HG02610 (cell line): Measurements from ENCODE around the gene TEX261.

Experiments used
- ATAC-seq: cut with Tn5 transposase; IDR thresholded peaks from one replicate; pipeline ENCODE4 v1.9.1; 2021; ENCODE audit warnings: mild to moderate bottlenecking, moderate library complexity; ENCODE audit not compliant: unreplicated experiment

TEX261 gene

DNA sequence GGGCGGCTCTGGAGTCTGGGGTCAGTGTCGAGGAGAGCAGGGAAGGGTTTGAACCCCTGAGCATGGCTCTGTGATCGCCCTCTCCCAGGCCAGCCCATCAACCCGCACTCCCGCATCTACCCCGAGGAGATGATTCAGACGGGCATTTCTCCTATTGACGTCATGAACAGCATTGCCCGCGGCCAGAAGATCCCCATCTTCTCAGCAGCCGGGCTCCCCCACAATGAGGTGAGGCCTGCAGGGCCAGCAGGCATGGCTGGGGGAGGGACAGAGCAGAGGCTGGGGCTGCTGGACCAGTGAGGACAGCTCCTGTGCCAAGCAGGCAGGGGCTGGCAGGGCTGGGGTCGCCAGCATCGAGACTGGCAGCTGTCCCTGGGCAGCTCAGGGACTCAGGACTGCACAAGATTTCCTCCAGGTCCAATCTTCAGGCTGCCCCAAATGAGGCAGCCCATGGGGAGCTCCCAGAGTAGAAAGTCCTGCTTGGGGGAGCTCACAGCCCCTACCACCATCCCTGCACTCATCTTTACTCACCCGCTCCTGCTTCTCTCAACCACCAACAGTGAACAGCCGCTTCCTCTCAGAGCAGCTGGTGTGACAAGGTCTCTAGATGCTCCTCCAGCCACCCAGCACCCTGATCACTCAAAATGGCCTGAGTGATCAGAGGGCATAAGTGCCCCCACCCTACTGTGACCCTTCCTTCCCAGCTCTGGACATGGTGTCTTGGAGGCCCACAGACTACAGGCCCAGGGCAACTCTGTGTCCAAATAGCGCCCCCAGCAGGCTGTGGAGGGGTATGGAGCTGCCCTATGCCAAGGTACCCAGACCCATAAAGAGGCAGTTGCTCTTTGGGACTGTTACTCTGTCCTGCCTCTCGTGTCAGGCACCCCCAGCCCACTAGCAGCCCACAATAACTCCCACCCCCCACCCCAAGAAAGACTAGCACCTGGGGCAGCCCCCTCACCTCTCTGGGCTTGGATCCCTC is 34.5 kb downstream of the TEX261 start:
- ATAC-seq, result no peak

DNA sequence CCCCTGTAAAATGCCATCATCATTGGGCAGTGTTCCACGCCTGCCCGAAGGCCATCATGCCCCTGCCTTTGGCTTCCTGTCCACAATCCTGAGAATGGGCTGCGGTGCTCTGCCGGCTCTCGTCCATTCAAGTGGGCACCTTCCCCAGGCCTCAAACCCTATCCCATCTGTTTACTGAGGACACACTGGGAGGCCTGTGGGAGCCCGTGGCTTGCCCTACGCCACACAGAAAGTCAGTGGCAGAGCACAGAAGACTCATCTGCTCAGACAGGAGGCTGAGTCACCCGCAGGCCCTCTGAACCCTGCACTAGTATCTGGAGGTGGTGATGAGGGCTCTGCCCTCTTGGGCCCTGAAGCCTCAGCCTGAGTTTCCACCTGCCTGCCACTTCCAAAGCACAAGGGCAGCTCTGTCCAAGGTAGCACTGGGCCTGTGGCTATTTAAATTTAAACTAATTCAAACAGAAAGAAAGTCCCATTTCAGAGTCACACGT is 35.4 kb downstream of the TEX261 start:
- ATAC-seq, result no peak

DNA sequence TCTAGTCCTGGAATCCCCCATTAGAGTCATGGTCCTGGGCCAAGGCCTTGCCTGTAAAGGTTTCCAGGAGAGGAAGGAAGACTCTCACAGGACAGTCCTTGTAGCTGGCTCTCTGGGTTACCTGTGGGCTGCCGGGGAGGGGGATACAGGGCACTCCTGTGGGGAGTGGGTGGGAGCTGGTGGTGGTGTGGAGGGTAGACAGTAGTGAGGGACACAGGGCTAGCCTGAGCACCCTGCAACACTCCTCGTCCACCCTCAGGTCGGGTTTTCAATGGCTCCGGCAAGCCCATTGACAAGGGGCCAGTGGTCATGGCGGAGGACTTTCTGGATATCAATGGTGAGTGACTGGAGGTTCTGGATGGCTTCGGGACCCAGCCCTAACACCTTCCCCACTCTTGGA is 35.9 kb downstream of the TEX261 start:
- ATAC-seq, result no peak

DNA sequence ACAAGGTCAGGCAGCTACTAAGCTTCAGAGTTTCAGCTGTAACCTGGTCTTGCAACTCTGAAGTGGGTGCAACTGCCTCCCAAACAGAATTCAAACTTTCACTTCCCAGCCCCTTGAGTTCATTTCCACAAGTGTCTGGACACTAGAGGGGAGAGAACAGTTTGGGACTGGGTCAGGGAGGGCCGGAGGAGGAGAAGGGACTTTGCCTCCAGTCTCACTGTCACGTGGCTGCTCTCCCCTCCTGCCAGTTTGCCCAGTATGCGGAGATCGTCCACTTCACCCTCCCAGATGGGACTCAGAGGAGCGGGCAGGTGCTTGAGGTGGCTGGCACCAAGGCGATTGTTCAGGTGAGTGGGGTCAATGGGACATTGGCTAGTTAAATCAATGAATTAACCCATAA is 36.9 kb downstream of the TEX261 start:
- no peak for ATAC-seq

DNA sequence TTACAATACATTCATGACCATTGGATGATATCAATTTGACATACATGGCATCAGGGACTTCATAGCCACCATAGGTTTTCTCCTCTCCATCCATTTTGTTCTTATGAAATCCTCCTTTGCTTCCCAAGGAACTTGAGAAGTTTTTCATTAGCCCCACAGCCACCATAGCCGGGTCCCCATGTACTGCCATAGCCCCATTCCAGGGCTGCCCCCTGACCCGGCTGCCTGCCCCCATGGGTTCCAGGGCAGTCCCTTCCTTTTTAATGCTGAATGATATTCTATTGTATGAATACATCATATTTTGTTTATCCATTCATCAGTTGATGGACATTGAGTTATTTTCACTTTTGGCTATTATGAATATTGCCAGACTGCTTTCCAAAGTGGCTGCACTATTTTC is 38.5 kb downstream of the TEX261 start:
- ATAC-seq, result no peak

DNA sequence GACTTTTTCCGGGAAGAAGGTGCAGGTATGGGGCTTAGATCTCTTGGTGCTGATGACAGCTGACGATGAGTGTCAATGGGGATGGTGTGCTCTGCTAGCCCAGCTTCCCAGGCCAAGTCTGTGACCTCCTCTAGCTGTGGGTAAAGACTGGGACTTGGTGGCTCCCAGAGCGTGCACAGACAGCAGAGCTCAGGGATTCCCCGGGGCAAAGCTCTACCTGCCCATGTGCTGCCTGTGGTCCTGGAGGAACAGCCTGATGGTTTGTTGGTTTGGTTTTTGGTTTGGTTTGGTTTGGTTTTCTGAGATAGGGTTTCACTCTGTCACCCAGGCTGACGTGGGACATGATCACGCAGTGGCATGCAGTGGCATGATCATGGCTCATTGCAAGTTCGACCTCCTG is 39.8 kb downstream of the TEX261 start:
- ATAC-seq, result no peak

DNA sequence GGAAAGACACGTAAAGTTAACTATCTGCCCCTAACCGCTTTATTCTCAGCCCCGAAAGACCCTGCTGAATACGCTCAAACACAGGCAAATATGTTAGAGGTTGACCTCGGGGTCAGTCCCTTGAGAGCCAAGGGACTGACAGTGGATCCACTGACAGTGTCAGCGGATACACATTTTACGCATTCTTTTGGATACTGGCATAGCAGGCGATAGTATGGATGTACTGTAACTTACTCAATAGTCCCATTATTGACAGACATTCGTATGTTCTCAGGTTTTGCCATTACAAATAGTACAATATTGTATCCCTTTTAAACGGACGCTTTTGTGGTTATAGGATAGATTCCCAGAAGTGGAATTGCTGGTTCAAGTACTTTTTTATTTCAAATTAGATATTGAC is 45.6 kb downstream of the TEX261 start:
- no peak for ATAC-seq

DNA sequence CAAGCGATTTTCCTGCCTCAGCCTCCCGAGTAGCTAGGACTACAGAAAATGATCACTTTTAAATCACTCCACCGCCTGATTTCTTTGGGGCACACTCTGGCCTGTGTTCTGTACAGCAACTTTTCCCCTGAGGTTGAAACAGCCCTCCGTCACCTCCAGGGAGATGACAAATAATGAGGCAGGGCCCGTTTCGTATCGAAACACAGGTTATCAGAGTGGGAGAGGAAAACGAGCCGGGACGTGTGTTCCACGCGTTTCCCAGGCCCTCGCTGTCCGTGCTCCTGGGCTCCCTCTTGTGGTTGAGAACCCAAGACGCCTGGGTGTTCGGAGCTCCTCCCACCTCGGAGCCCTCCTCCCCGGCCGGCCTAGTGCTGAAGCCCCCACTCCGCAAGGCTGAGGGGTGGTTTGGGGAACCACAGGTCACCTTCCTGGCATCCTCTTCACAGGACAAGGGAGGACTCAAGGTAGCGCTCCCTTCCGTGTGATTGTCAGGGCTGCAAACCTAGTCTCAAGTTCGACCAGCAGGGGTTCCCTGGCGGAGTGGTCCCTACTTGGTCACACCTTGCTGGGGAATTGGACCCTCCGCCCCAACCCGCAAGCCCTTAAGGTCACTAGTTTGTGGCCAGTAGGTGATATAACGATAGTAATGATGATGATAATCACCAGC is 46.2 kb downstream of the TEX261 start:
- no peak for ATAC-seq

DNA sequence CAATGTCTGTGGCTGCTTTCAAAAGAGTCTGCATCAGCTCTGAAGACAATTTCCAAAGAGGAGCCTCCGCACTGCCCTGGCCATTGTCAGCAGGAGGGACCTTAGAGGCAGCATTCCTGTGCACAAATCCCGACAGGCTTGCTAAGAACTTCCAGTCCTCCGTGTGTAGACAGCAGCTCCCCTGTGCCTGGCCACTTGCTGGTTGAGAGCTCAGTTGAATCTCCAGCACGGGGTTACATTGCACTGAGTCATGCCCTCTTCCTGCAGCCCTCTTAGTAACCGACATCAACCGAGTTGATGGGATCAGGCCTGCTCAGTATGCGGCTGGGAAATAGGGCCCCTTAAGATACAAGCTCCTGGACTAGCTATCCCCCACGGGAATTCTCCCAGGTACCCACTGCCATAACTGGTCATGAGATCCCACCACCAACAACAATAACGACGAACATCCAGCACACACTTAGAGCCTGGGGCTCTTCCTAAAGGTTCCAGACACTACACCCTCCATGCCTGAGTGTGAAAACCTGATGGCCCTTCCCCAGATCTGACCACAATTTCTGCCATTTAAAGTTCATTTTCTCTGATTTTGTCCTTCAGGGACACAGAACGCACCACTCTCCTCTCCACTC is 47.0 kb downstream of the TEX261 start:
- no peak for ATAC-seq

DNA sequence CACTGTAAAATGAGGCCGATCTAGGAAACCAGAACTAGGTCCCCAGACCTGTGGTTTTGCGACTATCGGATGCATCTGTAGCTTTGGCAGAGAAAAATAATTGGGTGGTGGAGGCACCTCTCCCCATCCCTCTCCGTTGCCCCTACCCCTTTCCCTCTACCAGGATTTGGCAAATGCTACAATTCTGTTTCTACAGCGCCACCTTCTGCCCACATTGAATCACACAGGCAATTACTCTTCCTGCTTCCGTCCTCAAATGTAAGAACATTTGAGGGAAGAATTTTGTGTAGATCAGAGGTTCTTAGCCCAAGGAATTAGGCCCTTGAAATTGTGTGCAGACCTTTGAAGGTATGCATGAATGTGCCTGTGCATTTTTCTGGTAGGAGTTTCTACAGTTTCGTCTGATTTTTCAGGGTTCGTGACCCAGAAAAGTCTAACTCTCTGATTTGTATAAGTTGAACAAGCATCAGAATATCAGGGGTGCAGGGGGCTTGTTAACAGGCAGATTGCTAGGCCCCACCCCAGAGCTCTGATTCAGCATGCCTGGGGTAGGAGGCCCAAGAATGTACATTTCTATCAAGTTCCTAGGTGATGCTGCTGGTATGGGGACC is 47.7 kb downstream of the TEX261 start:
- ATAC-seq, result no peak

DNA sequence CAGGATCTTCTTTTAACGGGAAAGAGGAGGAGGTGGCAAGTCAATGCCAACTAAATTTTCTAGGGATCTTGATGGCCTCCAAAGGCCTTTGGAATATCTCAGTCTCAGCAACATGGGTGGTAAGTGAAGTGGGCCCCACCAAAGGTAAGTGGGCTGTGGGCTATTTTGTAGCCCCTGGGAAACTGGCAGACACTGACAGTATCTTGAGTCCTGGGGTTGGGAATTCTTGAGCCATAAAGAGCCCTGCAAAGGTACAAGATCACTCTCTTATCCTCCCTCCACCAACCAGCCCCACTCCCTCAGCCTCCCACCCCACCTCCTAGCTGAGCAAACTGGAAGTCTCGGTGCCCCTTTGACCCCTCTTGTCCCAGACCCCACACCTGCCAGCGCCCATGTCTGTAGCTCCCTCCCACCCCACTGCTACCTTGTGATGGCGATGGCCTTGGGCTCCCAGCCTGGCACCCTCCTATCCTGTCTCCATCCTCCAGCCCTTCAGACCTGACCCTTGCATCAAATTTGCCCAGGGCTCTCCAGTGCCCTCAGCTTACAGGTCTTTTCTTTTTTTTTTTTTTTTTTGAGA is 50.5 kb downstream of the TEX261 start:
- no peak for ATAC-seq

DNA sequence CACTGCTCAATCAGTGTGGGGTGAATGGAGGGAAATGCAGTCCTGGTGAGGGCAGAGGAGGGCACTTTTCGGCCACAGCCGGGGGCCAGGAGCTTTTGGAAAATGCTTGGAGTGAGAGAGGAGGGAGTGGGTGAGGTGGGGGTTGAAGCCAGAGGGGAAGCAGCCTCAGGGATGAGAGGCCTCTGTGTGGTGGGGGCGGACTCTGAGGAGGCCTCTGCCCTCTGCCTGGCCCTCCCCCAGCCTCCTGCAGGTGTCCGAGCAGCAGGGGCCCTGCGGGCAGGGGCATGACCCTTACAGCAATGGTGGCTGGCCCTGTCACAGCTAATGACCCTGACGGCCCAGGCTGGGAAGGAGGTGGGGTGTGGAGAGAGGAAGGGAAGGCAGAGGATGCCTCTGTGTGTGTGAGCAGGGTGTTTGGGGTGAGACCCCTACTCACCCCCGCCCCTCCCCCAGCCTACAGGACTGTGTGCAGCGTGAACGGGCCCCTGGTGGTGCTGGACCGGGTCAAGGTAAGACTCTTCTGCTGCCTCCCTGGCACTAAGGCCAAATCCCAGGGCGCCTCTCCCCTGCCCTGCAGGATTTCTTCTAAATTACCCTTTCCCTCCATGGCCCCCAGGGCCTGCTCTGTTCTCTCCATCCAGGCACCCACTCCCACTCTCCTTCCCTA is 51.3 kb downstream of the TEX261 start:
- no peak for ATAC-seq

DNA sequence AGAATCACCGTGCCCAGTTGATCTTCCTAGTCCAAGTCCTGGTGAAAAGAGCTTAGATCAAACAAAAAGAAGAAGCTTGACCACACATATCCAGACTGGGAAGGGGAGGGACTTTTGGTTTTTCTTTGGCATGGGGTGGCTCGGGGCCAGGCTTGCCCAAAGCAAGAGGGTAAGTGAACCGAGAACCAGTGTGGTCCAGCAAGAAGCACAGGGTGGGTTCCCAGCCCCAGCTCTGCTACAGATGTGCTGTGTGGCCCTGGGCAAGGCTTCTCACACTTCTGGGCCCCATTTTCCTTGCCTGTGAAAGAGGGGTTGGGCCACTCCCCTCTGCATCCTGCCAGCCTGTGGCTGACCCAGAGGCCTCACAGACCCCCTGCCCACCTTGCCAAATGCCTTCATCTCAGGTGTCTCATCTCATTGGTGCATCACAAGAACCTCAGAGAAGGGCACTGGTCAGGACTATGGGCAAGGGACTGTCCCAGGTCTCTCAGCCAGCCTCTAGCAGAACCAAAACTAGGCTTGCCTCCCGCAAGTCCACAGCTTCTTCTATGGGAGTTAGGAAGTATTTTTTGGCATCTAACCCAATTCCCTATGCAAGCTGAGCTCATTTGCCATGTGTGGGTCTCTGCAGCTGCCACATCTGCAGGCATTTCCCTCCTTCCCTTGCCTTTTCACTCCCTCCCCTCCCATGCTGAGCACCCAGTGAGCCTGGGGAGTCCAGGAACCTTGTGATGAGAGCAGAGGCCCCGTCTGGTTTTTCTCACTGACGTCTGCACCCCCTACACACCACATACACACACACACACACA is 52.1 kb downstream of the TEX261 start:
- no peak for ATAC-seq

DNA sequence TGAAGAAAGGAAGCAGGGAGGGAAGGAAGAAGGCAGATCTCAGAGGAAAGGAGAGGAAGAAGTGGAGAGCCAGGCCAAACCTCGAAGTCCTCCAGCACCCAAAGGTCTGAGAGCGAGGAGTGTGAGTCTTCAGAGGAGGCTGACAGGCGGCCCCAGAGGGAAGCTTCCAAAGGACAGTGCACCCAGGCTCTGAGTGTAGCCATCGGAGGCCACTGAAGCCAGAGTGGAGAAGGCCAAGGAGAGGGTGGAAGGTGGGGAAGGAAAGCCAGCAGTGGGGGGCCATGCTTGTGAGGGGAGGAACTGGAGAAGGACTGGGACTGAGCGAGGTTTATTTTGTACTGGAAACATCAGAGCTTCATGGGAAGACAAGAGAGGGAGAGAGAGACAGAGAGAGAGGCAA is 53.0 kb downstream of the TEX261 start:
- ATAC-seq, result no peak

DNA sequence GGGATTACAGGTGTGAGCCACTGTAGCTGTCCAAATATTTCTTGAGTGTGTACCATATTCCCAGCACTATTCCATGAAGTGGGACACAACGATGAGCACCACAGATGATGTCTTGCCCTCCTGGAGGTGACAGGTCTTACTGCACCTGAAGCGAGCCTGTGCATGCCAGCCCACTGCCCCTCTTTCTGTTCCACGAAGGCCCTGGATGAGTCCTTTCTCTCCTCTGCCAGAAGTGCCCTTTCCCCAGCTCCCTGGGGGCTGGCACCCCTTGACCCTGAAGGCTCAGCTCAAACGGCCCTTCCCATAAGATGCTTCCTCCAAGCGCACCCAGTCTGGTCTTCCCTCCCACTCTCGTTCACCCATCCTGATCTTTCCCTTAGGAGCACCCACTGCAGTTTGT is 53.5 kb downstream of the TEX261 start:
- no peak for ATAC-seq

DNA sequence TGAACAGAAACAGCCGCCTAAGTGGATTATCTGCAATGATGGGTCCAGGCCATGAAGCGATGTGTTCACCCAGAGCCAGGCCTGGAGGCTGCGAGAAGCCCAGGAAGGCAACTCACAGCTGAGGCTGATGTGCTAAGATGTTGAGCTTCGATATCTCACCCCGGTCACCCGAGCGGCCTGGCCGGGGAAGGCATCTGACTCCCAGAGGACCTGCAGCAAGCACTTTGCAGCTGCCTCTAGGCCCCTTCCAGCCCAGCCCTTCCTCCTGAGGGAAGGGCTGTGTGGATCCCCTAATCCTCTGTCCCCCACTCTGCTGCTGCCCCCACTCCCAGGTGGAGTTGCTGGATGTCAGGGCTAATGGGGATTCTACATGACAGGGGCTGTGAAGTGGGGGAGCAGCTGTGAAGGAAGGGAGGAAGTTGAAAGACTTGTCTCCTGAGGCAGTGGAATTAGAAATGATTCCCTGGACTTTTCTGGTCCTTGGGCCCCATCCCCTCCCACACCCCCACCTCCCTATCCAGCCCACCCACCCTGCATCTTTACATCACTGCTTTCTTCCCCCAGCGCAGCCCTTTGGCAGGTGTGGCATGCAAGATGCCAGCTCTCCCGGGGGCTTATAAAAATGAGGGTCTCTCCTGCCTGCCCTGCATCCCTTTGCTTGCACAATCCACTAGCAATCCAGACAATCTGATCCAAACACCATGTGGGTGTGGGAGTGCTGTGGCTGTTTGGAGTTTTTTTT is 54.7 kb downstream of the TEX261 start:
- no peak for ATAC-seq

DNA sequence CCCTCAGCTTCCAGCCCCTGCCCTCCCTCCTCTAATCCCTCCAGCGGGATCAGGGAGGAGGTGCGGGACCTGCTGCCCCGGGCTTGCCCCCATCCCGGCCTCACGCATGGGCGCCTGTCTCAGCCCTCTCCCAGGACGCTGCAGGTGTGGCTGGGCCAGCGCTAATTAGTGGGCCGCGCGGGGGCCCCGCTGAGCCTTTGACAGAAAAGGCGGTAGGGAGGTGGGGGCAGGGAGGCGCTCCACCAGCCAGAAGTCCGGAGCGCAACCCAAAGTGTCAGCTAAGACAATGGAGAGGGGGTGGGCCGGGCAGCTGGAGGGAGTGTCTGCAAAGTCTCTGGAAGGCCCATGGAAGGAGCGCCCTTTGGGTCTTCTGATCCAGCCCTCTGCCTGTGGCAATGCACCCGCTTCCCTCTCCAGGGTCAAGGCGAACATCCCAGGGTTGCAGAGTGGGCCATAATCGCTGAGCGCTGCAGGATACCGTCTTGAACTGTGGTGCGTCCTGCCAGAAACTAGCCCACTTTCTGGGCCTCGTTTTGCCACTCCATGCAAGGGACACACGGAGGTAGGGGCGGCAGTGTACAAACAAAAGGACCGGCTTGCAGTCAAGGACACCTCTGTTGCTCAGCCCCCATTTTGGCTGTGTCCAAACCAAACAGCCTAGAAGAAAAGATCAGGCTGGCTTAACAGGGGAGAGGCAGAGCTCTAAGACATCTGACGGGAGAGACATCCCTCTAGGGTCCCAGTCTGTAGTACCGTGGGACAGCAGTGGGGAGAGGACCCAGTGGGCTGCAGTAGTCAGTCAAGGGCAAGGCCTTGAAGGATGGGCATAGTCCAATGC is 55.5 kb downstream of the TEX261 start:
- ATAC-seq, result no peak

DNA sequence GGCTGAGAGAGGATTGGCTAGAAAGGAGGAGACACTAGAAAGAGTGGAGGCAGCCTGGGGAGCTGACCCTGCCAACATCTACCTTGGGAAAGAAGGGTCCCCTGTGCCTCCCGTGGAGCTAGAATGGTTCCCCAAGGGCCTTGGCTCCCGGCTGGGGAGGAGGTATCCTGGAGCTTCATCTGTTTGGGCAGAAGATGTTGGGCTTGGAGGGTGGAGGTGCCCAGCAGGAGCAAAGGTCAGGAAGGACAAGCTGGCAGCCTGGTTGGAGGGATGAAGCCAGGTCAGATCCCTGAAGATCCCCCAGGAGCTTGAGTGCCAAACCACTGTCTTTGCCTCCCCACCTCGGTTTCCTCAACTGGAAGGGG is 56.1 kb downstream of the TEX261 start:
- ATAC-seq, result no peak
